HL-60 (cell line): Measurements from ENCODE around the gene BCL6B.

Experiments
- CTCF ChIP-seq: IDR thresholded peaks from one replicate; pipeline ENCODE4 v1.5.1; 2011; ENCODE audit warnings: low read length, control low read depth, inconsistent platforms; ENCODE audit not compliant: insufficient read depth
- POLR2AphosphoS5 ChIP-seq: IDR thresholded peaks from 2 replicates; pipeline ENCODE4 v1.6.1; 2012; ENCODE audit warnings: low read depth

GRCh38 chr17:7010523-7010922 is 12.3 kb upstream of the BCL6B start:
- TF ChIP-seq CTCF (no peak), POLR2AphosphoS5 (no peak)
